ENCODE data around the gene PERCC1. TPM values are rescaled to one million over a fixed set of nuclear protein-coding genes. Genes with fewer than 3 reads are reported as not detected.

PERCC1 gene
- total RNA-seq, 2 experiments from 2014 or later = 0.33 TPM; not detected in 1

DNA sequence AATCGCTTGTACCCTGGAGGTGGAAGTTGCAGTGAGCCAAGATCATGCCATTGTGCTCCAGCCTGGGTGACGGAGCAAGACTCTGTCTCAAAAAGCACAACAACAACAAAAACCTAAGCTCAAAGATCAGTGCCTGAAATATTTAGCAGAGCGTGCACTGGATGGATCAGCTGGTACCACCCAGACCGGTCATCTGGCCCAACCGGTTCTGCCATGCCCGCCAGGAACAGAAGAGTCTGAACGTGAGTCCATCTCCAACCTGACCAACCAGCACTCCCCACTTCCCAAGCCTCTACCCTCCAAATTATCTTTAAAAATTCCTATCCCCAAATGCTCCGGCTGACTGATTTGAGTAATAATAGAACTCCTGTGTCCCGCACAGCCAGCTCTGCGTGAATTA lies 8.8 kb upstream of the PERCC1 start:
- Mint-ChIP-seq H3K36me3 (peaks cover 10% of the 10 kb centered on the region), H3K27me3 (no peaks in the 10 kb centered on the region), H3K9me3 (ENCODE audit: low read depth) (no peaks in the 10 kb centered on the region), H3K27ac (peak overlapping the region; percentile 97), H3K4me3 (peak overlapping the region; percentile 83), H3K4me1 (peaks cover 36% of the 10 kb centered on the region)
- DNase-seq = no peak
- no peak for ATAC-seq
- CTCF ChIA-PET = interaction anchor here (0.7 to 1.2 kb wide), 2 partner anchors 11 to 284 kb away, joined by 3 read pairs; partner anchors contain the start of gene MAPK8IP3

DNA sequence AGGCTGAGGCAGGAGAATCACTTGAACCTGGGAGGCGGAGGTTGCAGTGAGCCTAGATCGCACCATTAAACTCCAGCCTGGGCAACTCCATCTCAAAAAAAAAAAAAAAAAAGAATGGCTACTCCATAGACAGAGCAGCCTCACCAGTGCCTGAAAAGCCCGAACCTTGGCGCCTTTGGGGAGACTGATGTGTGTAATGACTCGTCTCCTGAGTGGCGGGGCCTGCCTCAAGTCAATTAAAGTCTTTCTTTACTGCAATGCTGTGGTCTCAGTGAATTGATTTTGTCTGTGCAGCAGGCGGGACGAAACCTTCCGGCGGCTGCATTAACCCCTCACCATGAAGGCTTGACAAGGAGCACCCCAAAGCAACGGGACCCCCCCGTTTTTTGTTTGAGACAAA lies 6.8 kb upstream of the PERCC1 start:
- DNase-seq = no peak
- no peak for ATAC-seq
- Mint-ChIP-seq H3K27ac (no peak overlapping the region), H3K4me1 (peaks cover 24% of the 10 kb centered on the region), H3K9me3 (ENCODE audit: low read depth) (no peaks in the 10 kb centered on the region), H3K4me3 (no peak overlapping the region), H3K36me3 (peaks cover 8% of the 10 kb centered on the region), H3K27me3 (no peaks in the 10 kb centered on the region)
- CTCF ChIA-PET = no interaction called here

DNA sequence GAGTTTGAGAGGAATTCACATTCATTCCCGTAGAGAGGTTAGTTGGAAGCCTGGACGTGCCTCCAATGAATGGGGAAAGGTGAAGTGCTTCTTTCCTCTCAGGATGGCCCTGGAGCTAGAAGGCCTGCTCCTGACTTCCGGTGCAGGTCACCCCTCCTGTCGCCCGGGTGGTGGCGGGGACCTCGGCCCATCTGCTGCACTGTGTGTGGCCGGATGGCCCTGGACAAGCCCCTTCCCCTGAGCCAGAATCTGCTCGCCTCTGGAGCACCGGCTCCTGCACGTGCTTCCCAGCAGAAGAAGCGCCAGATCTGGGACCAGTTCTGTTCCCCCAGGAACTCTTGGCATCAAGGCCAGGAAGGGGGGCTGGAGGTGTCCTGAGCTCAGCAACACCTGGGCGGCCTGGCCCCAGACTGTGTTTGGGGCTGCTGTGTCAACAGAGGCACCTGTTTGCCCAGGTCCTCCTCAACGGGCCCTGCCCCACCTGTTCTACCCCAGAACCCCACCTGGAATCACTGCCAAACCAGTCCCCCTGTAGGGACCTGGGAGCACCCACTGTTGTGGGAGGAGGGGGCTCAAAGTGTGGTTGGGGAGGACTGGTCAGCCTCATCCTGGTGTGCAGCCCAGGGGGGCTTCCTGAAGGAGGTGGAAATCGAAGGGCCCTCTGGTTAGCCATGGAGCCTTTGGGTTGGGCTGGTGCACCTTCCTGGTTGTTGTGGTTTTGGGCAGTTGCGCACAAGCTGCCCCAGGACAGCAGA lies 5.1 kb upstream of the PERCC1 start:
- no peak for DNase-seq
- H3K27ac Mint-ChIP-seq = no peak overlapping the region
- ATAC-seq = no peak
- H3K9me3 Mint-ChIP-seq (ENCODE audit: low read depth) = no peaks in the 10 kb centered on the region
- no peaks in the 10 kb centered on the region for H3K27me3 Mint-ChIP-seq
- peaks cover 4% of the 10 kb centered on the region for H3K36me3 Mint-ChIP-seq
- H3K4me3 Mint-ChIP-seq = no peak overlapping the region
- CTCF ChIA-PET = no interaction called here
- peaks cover 12% of the 10 kb centered on the region for H3K4me1 Mint-ChIP-seq

DNA sequence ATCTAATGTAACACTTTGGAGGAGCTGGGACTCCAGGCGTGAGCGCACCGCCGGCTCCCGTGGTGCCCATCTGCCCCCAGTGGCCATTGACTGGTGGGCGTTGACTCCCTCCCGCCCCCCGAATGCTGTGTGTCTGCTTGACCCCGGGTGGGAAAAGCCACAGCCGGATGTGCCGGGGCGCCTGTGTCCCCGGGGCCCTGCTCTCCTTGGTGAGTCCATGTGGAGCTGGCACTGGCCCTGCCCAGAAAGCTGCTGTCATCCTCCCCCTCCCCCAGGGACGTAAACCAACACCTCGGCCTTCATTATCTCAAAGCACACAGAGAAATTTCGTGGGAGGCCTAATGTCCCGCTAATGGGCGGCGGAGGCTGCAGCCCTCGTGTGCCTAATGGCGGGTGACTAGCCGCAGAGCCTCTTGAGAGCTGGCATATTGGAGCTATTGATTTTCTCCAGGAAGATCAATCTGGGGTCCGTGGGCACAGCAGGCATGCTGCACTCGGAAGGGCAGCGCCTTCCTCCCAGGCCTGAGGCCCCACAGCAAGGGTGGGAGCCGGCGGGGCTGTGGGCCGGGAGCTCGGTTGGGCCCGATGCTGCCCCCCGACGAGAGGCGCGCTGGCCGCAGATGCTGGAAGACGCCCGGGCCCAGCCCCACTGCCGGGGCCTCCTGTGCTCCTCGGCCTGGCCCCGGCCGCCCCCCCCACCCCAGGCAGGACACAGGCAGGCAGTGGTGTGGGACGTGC lies 4.0 kb upstream of the PERCC1 start:
- ATAC-seq (no peak), DNase-seq (no peak)
- CTCF ChIA-PET = interaction anchor here (0.8 kb wide), 1 partner anchor 346 kb away, joined by 3 read pairs; the partner anchor contains the start of genes EME2 and MRPS34
- Mint-ChIP-seq H3K36me3 (peaks cover 4% of the 10 kb centered on the region), H3K9me3 (ENCODE audit: low read depth) (no peaks in the 10 kb centered on the region), H3K27me3 (no peaks in the 10 kb centered on the region), H3K4me1 (peaks cover 4% of the 10 kb centered on the region), H3K27ac (no peak overlapping the region), H3K4me3 (no peak overlapping the region)

DNA sequence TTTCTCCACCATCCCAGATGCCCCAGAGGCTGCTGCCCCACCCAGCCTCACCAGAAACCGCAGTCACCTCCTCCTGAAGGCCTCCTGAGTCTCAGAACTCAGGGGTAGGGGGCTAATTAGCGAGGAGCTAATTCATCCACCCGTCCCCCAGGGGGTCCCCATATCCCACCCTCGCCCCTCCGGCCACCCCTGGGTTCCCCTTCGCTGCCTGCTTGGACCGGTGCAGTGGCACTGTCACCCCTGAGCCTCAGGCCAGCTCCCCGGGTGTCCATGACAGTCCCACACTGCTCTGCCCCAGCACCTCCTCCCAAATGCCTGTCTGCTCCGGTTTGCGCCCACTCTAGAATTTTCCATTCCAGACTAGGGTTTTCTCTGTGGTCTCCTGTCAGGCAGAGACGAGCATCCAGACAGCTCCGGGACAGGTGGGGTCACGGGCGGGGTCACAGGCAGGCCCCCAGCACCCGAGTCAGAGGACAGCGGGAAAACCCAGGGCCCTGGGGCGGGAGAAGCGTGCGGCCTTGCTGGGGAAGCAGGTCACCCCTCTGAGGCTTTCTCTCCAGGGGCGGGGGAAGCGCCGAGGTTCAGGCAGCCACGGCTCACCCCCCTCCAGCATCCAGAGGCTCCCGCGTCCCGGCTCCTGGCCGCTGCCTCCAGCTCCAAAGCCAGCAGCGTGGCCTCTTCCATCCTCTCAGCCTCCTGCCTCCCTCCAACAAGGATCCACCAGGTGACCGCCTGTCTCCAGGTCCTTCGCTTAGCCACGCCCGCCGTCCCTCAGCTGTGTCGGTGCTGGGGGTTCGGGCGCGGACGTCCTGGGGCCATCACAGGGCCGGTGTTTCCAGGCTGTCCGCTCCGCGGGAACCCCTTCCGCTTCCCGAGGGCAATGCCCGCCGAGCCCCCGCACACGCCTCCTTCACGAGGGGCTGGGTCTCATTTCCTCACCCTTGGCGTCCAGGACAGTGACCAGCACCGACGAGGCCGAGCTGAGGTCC lies 3.1 kb upstream of the PERCC1 start:
- H3K36me3 Mint-ChIP-seq = no peaks in the 10 kb centered on the region
- H3K4me3 Mint-ChIP-seq = no peak overlapping the region
- no peaks in the 10 kb centered on the region for H3K27me3 Mint-ChIP-seq
- no peak overlapping the region for H3K27ac Mint-ChIP-seq
- no peaks in the 10 kb centered on the region for H3K4me1 Mint-ChIP-seq
- H3K9me3 Mint-ChIP-seq (ENCODE audit: low read depth) = no peaks in the 10 kb centered on the region
- ATAC-seq (no peak), DNase-seq (no peak)
- CTCF ChIA-PET = interaction anchor here (0.8 to 1.7 kb wide), 5 partner anchors 85 to 345 kb away, joined by 3 to 6 read pairs (median 3); partner anchors contain the start of genes EME2, MAPK8IP3 and MRPS34

DNA sequence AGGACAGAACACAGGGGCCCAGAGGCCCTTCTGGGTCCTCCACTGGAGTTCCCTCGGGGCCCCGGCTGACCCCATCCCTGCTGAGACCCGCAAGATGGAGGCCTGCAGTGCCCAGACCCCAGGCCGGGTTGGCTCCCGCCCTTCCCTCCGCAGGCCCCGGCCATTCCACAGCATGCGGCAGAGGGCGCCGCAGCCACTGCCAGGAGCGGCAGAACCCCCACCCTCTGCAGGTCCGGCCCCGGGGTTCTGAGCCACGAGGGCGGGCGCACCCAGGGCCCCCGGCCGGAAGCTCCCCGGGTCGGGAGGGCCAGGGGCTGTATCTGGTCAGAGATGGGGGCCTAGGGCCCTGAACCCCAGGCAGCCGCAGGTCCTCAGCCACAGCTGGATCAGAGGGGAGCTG lies 2.4 kb upstream of the PERCC1 start:
- ATAC-seq = peak; percentile 67
- peak; percentile 68 for DNase-seq
- CTCF ChIA-PET = interaction anchor here (1.2 to 1.7 kb wide), 5 partner anchors 15 to 277 kb away, joined by 3 to 6 read pairs (median 4); partner anchors contain the start of gene MAPK8IP3
- Mint-ChIP-seq H3K9me3 (ENCODE audit: low read depth) (no peaks in the 10 kb centered on the region), H3K4me1 (no peaks in the 10 kb centered on the region), H3K27me3 (no peaks in the 10 kb centered on the region), H3K27ac (no peak overlapping the region), H3K36me3 (no peaks in the 10 kb centered on the region), H3K4me3 (no peak overlapping the region)

DNA sequence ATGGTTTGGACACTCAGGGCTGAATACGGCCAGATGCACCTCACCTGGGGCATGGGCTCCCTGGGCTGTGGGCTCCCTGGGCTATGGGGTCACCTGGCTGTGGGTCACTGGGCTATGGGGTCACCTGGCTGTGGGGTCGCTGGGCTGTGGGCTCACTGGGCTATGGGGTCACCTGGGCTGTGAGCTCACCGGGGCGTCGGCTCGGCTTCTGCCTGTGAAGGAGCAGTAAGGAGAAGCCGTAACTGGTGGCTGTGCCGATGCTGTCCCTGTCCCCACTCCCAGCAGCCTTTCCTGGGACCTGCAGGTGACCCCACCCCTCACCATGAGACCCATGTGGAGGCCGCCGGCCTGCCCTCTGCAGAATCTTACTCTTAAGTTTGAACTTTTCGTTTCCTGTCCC lies 1.9 kb upstream of the PERCC1 start:
- no peaks in the 10 kb centered on the region for H3K9me3 Mint-ChIP-seq (ENCODE audit: low read depth)
- DNase-seq (no peak), ATAC-seq (no peak)
- no peak overlapping the region for H3K27ac Mint-ChIP-seq
- CTCF ChIA-PET = interaction anchor here (1.2 to 1.7 kb wide), 4 partner anchors 16 to 277 kb away, joined by 3 to 6 read pairs (median 4); partner anchors contain the start of gene MAPK8IP3
- H3K4me3 Mint-ChIP-seq = no peak overlapping the region
- no peaks in the 10 kb centered on the region for H3K27me3 Mint-ChIP-seq
- H3K36me3 Mint-ChIP-seq = no peaks in the 10 kb centered on the region
- H3K4me1 Mint-ChIP-seq = no peaks in the 10 kb centered on the region

DNA sequence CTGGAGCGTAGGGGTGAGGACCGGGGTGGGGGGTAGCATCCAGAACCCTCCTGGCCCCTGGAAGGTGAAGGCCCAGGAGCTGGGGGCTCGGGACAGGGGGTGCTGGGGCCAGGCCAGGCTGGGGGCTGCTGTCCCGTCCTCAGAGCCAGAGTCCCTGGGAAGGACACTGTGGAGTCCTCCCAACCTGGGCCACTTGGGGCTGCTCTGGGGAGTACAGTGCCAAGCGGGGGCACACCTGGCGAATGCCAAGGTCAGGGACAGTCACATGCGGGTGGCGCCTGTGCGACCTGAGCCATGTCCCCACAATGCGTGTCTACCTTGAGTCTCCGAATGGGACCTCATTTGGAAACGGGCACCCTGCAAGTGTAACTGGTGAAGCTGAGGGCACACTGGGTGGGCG lies 1.2 kb upstream of the PERCC1 start:
- CTCF ChIA-PET = interaction anchor here (1.3 to 1.7 kb wide), 2 partner anchors 16 to 150 kb away, joined by 5 to 6 read pairs; no protein-coding TSS in a partner anchor
- H3K36me3 Mint-ChIP-seq = no peaks in the 10 kb centered on the region
- ATAC-seq (no peak), DNase-seq (no peak)
- no peak overlapping the region for H3K4me3 Mint-ChIP-seq
- H3K27me3 Mint-ChIP-seq = no peaks in the 10 kb centered on the region
- H3K9me3 Mint-ChIP-seq (ENCODE audit: low read depth) = no peaks in the 10 kb centered on the region
- no peak overlapping the region for H3K27ac Mint-ChIP-seq
- H3K4me1 Mint-ChIP-seq = no peaks in the 10 kb centered on the region

DNA sequence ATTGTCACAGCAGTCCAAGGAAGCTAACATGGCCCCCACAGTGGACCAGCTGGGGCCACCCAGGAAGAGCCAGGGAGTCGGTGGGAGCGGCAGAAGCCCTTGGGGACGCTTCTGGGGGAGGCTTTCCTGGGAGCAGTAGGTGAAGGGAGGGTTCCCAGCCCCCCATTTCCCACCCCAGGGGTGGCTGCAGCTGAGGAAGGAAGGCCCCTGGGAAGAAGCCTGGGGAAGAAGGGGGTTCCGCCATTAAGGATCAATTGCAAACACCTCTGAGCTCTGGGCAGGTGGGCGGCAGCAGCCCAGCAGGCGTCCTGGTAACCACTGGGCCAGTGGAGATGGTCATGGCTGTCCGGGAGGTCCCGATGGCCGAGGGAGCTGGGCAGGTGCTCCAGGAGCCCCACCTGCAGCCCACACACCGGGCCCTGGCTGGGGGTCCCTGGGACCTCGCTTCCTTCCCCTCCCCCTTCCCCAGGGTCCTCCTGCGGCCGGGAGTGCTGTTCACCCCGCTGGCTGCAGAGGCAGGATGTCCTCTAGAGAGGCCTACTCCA lies 592 bp upstream of the PERCC1 start:
- no peaks in the 10 kb centered on the region for H3K9me3 Mint-ChIP-seq (ENCODE audit: low read depth)
- ATAC-seq = no peak
- no peak for DNase-seq
- CTCF ChIA-PET = no interaction called here
- H3K4me3 Mint-ChIP-seq = no peak overlapping the region
- no peaks in the 10 kb centered on the region for H3K36me3 Mint-ChIP-seq
- H3K27me3 Mint-ChIP-seq = no peaks in the 10 kb centered on the region
- H3K4me1 Mint-ChIP-seq = no peaks in the 10 kb centered on the region
- H3K27ac Mint-ChIP-seq = no peak overlapping the region

DNA sequence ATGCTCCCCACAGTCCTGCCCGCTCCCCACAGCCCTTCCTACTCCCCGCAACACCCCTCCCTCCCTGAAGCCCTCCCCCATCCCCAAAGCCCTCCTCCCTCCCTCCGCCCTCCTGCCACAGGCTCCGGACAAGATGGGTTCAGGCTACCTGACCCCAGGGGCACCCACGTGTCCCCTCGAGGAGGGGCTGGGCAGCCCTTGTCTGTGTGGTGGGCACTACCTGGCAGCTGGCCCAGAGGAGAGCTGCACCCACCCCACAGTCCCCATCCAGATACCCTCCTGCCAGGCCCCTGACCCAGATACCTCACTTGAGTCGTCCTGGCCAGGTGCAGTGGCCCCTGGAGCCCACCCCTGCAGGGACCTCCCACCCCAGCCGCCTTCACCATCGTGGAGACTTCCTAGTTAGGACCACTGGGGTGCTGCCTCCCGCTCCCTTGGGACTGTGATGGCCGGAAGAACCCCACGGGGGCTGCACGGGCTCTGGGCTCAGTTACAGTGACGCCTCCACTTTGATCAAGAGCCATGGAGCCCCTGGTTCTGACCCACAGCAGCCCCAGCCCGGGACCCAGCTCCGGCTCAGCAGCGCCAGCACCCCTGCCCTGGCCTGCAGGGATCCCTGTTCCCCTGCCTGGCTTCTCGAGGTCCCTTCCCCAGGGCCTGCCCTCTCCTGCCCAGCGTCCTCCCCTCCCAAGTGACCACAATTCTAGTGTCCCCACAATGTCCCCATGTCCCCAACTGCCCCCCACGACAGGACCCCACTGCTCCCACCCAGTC lies 806 bp downstream of the PERCC1 start:
- DNase-seq = no peak
- no peaks in the 10 kb centered on the region for H3K4me1 Mint-ChIP-seq
- H3K36me3 Mint-ChIP-seq = no peaks in the 10 kb centered on the region
- H3K27ac Mint-ChIP-seq = no peak overlapping the region
- H3K27me3 Mint-ChIP-seq = no peaks in the 10 kb centered on the region
- CTCF ChIA-PET = no interaction called here
- no peak overlapping the region for H3K4me3 Mint-ChIP-seq
- ATAC-seq = no peak
- H3K9me3 Mint-ChIP-seq (ENCODE audit: low read depth) = no peaks in the 10 kb centered on the region

DNA sequence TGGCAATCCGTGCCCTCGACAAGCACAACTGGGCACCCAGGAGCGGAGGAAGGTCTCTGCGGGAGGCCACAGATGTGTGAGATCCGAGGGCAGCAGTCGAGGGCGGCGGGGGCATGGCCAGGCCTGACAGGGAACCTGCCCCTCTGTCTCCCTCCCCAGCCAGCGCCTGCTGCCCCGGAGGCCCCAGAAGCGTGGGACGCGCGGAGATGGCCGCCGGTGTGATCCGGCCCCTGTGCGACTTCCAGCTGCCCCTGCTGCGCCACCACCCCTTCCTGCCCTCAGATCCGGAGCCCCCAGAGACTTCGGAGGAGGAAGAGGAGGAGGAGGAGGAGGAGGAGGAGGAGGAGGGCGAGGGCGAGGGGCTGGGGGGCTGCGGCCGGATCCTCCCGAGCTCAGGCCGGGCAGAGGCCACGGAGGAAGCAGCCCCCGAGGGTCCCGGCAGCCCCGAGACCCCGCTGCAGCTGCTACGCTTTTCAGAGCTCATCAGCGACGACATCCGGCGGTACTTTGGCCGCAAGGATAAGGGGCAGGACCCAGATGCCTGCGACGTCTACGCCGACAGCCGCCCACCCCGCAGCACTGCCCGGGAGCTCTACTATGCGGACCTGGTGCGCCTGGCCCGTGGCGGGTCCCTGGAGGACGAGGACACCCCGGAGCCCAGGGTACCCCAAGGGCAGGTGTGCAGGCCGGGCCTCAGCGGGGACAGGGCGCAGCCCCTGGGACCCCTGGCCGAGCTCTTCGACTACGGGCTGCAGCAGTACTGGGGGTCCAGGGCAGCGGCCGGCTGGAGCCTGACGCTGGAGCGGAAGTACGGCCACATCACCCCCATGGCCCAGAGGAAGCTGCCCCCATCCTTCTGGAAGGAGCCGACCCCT lies 1.7 kb downstream of the PERCC1 start:
- no peaks in the 10 kb centered on the region for H3K36me3 Mint-ChIP-seq
- DNase-seq = no peak
- CTCF ChIA-PET = interaction anchor here (0.9 kb wide), 1 partner anchor 11 kb away, joined by 3 read pairs; no protein-coding TSS in a partner anchor
- H3K27me3 Mint-ChIP-seq = no peaks in the 10 kb centered on the region
- H3K4me1 Mint-ChIP-seq = no peaks in the 10 kb centered on the region
- H3K4me3 Mint-ChIP-seq = no peak overlapping the region
- no peak for ATAC-seq
- no peak overlapping the region for H3K27ac Mint-ChIP-seq
- no peaks in the 10 kb centered on the region for H3K9me3 Mint-ChIP-seq (ENCODE audit: low read depth)

Data from activated CD8-positive, alpha-beta memory T cell treated with anti-CD3 and anti-CD28 coated beads, Interleukin-2, amount 10 ng/mL, durations not matched to agents 7 days and 5 days (primary cell).